AG08395 (cell line): ENCODE results near the gene PRKD1.
"Not testable (repeated sequence)": the region's sequence is repeated elsewhere in the genome, so short reads cannot be mapped to it uniquely, and the experiment has no call there.

Experiments used
- DNase-seq: peaks from one replicate; pipeline ENCODE4 v3.0.0; 2012; ENCODE audit warnings: mixed read lengths, low spot score

Gene PRKD1

DNA sequence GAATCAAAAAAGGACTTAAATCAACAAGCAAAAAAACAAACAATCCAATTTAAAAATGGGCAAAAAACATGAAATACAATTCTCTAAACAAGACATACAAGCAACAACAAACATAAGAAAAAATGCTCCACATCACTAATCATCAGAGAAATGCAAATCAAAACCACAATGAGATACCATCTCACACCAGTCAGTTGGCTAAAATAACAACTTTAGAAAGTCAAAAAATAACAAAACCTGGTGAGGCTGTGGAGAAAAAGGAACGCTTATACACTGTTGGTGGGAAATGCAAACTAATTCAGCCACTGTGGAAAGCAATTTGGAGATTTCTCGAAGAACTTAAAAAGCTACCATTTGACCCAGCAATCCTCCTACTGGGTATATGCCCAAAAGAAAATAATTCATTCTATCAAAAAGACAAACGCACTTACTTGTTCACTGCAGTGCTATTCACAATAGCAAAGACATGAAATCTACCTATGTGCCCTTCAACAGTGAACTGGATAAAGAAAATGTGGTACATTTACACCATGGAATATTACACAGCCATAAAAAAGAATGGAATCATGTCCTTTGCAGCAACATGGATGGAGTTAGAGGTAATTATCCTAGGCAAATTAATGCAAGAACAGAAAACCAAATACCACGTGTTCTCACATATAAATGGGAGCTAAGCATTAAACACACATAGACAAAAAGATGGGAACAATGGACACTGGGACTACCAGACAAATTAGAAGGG lies 26.9 kb downstream of the PRKD1 start:
- no peak for DNase-seq

DNA sequence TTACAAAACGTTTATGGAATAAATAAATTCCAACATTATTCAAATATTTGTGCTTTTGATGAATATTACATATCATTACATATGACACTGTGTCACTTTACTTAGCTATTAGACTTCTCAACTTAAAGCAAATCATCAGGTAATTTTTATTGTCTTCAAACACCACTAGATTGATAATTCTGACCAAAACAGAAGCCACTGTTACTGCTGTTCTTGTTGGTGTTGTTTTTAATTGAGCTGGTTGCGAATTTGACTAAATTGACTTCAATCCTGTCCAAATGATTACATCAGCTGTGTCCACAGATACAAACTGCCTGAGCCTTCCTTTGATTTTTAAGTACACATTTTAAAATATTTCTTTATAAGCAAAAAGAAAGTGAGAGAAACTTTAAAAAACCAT lies 29.2 kb downstream of the PRKD1 start:
- DNase-seq: no peak

DNA sequence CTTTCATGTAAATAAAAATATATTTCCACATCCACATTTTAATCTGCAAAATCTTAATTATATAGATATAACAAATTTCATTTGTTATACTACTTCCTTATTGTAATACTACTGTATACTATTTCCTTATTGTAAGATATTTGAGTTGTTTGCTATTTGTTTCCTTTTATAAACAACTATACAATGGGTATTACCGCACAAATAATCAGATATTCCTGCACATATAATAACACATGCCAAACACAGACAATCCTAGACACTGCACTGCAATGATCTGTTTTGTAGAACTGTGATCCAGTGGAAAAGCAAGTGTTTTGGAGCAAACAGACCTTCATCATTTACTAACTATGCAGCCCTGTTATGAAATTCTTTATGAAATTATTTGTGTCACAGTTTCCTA lies 30.5 kb downstream of the PRKD1 start:
- DNase-seq: no peak

DNA sequence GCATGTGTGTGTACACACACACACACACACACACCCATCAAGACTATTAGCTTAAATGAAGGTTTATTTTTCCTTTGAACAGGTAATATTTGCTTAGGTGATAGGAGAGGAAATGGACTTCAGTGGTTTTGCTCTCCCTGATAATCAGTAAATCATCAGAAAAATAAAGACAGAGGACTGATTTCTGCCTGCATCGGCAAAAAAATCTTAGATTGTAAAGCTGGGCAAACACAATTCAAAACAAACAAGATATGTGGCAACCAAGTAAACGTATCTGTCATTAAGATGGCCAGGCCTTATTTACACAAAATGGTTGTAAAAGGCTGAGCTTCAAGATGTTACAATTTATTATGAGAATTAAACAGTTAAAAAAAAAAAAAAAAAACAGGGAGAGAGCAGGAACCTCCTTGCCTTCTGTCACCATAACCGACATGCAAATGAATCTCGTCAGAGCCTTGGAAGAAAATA lies 31.3 kb downstream of the PRKD1 start:
- DNase-seq: no peak

DNA sequence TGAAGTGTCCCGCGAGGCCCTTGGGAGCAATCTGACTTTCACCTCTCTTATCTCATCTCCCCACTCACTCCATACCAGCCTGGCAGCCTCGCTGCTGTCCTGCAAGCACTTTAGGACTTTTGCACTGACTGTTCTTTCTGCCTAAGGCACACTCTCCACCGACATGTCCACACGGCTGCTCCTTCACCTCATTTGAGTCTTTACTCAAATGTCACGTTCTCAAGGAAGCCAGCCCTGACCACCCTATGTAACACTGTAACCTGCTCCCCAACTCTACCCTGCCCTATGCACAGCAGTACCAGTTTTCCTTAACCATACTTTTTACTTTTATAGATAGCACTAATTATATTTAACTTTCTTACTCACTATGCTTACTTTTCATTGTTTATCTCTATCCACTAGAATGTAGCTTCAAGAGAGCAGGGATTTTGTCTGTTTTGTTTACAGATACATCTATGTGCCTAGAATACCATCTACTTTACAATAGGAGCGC lies 32.0 kb downstream of the PRKD1 start:
- DNase-seq: no peak

DNA sequence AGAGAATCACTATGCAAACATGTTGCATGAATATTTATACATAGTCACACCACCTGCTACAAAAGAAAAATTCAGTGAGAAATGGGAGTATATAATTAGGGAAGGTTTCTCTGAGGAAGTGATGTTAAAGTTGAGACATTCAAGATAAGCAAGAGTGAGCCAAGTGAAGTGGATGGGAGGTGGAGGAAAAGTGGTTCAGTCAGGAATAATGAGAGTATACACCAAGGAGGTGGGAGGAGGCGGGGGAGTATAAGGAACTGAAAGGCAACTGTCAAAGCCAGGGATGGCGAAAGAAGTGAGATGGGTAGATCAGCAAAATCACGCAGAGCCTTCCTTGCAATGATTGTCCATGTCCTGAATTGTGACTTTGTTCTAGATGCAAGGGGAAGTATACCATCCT lies 33.7 kb downstream of the PRKD1 start:
- no peak for DNase-seq

DNA sequence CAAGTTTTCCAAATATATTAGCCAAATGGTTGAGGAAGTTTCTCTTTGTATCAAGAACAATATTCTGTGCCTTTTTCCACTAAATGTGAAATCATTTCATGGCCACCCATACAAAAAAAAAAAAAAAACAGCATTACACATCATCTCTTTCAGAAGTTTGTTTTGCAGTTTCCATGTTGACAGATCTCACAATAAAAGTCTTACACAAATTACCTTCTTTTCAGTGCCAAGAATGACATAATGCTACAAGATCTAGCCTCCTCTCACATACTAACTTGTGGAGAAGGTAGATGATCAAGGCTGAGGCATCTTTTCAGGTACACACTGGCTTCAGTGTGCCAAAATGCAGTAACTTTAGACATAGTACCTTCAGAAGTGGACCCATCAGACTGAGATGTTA lies 35.3 kb downstream of the PRKD1 start:
- peak; percentile 18 for DNase-seq

DNA sequence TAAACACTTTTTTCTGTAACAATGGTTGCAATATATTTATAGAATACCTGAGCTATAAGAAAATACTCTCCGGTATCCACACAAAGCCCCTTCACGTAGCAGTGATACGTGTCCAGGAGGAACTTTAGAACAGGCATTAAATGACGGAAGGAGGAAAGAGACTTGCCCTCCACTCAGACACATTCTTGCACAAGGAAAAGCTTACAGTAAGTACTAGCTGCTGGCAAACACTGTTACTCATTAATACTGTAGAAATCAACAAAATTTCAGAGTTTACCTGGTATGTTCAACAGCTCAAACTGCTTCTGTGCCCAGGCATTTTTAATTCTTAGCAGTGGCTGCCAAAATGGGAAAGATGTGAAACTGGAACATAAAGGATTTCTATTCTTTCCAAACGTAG lies 41.7 kb downstream of the PRKD1 start:
- no peak for DNase-seq

DNA sequence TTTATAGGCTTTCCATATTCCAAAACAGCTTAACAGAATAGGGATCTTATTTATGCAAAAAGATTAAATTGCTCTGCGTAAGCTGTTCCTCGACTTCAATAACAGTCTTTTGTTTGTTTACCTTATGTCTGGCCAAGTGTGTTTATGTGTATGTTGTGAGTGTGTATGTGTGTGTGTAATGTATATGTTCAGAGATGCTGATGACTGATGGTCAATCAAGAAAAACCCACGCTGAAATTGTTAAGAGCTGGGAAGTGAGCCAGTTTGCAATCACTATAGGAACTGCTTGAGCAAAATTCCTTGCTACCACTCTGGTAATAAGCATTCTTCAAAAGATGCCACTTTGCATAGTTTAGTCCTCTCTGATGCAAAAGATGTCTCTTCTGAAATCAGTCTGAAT lies 59.6 kb downstream of the PRKD1 start:
- DNase-seq: no peak

DNA sequence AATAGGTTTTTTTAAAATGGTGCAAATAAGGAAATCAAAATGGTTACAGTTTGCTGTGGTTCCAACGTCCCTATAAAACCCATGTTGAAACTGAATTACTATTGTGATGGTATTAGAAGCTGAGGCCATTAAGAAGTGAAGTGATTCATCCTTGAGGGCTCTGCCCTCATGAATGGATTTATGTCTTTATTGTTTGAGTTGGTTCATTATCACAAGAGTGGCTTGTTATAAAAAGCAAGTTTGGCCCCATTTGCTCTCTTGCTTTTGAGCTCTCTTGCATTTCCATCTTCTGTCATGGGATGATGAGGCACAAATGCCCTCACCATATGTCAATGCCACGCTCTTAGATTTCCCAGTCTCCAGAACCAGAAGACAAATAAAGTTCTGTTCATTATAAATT lies 62.3 kb downstream of the PRKD1 start:
- DNase-seq: no peak

DNA sequence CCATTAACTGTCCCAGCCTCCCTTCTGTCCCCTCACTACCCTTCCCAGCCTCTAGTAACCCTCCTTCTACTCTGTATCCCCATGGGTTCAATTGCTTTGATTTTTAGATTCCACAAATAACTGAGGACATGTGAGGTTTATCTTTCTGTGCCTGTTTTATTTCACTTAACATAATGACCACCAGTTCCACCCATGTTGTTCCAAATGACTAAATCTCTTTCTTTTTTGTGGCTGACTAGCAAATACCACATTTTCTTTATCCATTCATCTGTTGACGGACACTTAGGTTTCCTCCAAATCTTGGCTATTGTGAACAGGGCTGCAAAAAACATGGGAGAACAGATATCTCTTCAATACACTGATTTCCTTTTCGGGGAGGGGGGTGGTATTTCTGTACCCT lies 65.7 kb downstream of the PRKD1 start:
- no peak for DNase-seq

DNA sequence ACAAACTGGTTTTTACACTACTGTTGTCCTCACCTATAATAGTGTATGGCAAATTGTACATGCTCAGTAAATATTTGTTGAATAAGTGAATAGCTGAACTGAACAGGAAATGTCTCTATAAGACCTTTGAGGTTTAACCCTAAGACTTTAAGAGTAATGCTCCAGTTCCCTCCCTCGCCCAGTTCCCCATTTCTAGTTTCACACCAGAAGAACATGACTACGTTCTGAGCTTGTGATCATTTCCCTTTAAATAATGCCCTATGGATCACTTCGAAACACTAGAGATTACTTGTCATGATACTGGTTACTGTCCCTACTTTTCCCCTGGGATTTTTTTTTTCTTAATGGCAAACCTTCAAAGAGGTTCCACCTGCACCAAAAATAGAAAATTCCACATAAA lies 69.3 kb downstream of the PRKD1 start:
- DNase-seq: no peak

DNA sequence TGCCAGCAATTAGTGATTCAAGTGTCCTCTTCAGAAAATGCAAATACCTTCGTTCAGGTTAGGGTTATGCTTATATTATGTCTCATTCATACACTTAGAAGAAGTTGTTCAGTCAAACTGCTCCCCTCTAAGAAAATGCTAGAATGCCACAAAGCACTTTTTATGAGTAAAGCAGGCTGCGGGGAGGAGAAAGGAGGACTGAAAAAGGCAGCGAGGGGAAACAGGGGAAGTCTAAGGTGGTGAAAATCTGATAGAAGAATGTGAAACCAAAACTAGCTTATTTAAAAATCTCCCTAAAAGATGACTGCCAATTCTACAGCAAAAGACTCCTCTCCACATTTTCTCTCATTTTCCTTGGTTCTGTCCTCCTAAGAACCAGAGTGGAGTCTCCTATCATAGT lies 70.1 kb downstream of the PRKD1 start:
- DNase-seq: no peak

DNA sequence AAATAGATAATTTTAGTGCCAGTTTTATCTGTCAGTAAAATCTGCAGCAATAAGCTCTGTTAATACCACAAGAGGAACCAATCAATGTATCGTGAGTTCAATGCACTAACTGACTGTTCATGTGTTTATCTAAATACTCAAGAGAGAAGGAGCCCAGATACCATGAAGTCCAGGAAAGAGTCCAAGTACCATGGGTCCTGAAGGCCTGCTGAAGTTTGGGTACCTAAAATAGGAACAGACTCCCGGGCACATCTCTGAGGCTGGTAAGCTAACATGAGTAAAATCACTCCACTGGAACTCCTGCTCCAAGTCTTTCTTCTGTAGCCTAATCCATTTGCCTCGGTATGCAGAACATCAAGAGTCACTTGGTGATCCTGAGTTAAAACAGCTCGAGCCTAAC lies 71.1 kb downstream of the PRKD1 start:
- DNase-seq: no peak

DNA sequence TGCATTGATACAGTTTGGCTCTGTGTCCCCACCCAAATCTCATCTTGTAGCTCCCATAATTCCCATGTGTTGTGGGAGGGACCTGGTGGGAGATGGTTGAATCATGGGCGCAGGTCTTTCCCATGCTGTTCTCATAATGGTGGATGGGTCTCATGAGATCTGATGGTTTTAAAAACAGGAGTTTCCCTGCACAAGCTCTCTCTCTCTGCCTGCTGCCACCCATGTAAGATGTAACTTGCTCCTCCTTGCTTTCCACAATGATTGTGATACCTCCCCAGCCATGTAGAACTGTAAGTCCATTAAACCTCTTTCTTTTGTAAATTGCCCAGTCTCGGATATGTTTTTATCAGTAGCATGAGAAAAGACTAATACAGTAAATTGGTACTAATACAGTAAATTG lies 74.0 kb downstream of the PRKD1 start:
- not testable (repeated sequence) for DNase-seq

DNA sequence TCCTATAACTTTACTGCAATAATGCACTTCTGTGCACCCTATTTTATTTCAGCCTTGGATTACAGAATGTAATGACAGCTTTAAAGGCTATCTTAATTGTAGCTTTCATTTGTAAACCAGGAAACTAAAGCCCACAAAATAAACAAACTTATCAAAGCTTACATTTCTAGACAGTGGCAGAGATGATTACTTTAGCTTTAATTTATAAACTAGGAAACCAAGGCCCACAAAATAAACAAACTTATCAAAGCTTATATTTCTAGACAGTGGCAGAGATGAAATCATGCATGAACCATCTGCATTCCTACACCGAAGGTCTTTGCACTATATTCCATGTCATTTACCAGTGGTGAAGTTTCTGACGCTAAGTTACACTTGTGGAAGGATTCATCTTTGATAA lies 74.4 kb downstream of the PRKD1 start:
- no peak for DNase-seq

DNA sequence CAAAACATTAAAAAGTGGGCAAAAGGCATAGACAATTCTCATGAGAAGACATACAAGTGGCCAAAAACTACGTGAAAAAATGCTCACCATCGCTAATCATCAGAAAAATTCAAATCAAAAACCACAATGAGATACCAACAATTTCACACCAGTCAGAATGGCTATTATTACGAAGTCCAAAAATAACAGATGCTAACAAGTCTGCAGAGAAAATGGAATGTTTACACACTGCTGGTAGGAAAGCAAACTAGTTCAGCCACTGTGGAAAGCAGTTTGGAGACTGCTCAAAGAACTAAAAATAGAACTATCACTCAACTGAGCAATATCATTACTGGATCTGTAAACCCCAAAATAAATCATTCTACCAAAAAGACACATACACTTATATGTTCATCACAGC lies 76.2 kb downstream of the PRKD1 start:
- no peak for DNase-seq

DNA sequence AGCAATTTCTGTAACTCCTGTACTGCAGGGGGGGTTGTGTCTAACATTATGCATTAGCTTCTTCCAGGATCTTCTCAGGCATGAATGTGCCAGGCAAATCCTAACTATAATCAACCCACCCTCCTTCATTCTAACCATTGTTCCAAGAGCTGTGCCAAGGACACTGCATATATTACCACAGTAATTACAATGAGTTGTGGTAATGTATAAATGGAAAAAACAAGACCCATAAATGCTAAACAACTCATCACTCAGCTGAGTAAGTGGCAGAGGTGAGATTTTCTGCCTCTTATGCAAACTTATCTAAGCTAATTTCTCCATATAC lies 80.6 kb downstream of the PRKD1 start:
- DNase-seq: no peak

DNA sequence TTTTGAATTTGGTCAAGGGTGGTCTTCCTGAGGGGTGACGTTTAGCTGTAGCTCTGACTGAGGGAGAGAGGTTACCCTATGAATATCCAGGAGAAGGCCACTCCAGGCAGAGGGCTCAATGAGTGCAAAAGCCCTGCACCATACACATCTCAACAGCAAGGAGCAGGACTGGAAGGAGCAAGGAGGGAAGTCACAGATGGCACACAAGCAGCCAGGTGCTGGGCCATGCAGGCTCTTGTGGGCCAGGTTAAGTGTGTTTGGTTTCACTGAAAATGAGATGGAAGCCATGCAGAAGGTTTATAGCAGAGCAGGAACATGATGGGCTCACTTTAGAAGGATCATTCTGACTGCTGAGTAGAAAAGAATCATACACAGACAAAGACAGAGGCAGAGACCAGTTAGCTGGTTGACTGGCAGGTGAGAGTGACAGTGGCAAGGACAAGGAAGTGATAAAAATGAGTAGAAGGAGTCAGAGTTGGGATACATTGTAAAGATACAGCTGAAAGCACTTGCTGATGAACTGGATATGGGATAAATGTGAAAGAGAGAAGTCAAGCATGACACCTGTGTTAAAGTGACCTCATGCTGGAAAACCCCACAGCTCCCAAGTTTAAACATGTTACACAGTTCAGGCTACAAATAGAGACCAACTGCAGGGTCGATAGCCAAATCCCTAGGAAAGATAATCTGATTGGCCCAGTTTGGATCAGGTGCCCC lies 81.2 kb downstream of the PRKD1 start:
- DNase-seq: no peak

DNA sequence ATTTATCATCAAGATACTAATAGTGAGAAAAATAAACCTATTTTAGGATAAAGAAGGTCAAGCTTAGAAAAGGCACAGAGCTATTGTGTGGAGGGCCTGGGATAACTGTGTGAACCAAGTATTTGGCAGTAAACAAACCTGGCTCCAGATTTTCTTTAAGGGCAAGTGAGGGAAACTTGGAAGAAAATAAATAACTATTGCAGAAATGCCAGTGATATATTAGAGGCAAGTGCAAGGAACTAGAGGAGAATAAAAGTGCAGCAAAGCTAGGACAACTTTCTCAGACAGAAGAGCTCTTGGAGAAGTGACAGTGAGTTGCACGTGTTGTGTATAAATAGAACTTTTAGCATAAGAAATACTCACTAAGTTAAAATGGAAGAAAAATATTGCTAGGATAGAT lies 83.7 kb downstream of the PRKD1 start:
- DNase-seq: no peak

DNA sequence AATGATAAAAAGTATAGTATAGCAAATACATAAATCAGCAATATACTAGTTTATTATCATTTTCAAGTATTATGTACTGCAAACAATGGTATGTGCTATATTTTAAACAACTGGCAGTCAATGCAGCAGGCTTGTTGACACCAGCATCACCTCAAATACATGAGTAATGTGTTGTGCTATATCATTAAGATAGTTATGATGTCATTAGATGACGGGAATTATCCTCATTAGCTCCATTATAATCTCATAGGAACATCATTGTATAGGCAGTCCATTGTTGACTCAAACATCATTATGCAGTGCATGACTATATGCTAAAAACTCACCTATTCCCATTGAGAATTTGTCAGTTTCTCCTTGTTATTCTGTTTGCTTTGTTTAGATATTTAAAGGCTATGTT lies 85.4 kb downstream of the PRKD1 start:
- no peak for DNase-seq

DNA sequence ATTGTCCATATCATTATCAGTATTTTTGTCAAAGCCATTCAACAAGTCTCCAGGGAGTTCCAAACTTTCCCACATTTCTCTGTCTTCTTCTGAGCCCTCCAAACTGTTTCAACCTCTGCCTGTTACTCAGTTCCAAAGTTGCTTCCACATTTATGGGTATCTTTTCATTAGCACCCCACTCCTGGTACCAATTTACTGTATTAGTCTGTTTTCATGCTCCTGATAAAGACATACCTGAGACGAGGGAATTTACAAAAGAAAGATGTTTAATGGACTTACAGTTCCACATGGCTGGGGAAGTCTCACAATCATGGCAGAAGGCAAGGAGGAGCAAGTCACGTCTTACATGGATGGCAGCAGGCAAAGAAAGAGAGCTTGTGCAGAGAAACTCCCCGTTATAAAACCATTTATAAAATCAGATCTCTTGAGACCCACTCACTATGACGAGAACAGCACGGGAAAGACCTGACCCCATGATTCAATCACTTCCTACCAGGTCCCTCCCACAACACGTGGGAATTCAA lies 87.2 kb downstream of the PRKD1 start:
- DNase-seq: not testable (repeated sequence)

DNA sequence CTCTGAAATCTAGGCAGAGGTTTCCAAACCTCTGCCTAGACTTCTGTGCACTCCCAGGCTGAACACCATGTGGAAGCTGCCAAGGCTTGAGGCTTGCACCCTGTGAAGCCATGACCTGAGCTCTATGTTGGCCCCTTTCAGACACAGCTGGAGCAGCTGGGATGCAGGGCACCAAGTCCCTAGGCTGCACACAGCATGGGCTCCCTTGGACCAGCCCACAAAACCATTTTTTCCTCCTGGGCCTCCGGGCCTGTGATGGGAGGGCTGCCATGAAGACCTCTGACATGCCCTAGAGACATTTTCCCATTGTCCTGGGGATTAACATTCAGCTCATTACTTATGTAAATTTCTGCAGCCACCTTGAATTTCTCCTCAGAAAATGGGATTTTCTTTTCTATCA lies 88.0 kb downstream of the PRKD1 start:
- DNase-seq: not testable (repeated sequence)

DNA sequence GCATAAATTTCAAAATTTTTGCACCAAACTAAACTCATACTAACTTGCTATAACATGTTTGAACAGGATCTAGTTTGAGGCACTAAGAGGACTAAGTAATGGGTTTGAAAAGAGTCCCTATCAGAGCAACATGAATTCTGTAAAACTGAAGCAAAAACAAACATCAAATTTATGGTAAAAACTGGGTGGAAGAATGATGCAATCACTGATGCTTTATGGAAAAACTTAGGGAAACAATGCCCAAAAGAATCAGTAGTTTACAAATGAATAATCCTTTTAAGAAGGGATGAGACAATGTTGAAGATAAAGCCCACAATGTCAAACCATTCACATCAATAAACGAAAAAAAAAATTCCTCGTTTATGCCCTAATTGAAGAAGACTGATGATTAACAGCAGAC lies 88.9 kb downstream of the PRKD1 start:
- no peak for DNase-seq
